Measurements from ENCODE around the gene CYP51A1. TPM values are rescaled to one million over a fixed set of nuclear protein-coding genes. Genes with fewer than 3 reads are reported as not detected.
A peak's percentile ranks its signal among the peaks of the same experiment; 100 is the strongest.

The CYP51A1 gene
- total and polyA plus RNA-seq, 2 of the 13 experiments (the other 11 are each of a cell fraction or from before 2014, with no cell fraction given): 15.4 to 260 TPM

- ChIA-PET POLR2A (interaction anchor here (0.6 to 1.5 kb wide), 7 partner anchors 10 to 393 kb away, joined by 4 to 7 read pairs (median 4); partner anchors contain the start of genes GATAD1, PEX1 and RBM48), CTCF (ENCODE audit: low intra/inter-chr PET ratio, low total read pairs) (no interaction called here)
- intact Hi-C loops (cut with micrococcal nuclease; ENCODE audit: unreplicated experiment): loop anchor here (1.0 kb wide), 1 partner anchor 392 kb away; no protein-coding TSS in a partner anchor
- TSS peak; percentile 93 for BruUV-seq (replicated peaks)
- H3K79me2 ChIP-seq (ENCODE audit: insufficient read depth, low read length): peaks cover 44% of the 10 kb centered on the region
- peak overlapping the region; percentile 98 for H3K27ac ChIP-seq (ENCODE audit: extremely low read length, insufficient read depth, low read length)
- H3K9me3 ChIP-seq (ENCODE audit: low read length): no peaks in the 10 kb centered on the region
- DNase-seq (ENCODE audit: low spot score): peak; percentile 40
- WGBS (ENCODE audit: low lambda C conversion rate): 3% methylated on average over 21 of the region's 21 CpGs
- H3K4me1 ChIP-seq (ENCODE audit: insufficient read depth, low read length): peaks cover 39% of the 10 kb centered on the region
- ATAC-seq: peak; percentile 20
- FAIRE-seq: peak; percentile 55
- H3K4me3 ChIP-seq (replicated peaks in 1 of 3; ENCODE audit: insufficient read depth in 1 of 3, low read depth in 2 of 3, low read length in 3 of 3): peak overlapping the region; percentile 95 to 100 (median 98)
- H3K4me2 ChIP-seq (ENCODE audit: low read depth, low read length): peak overlapping the region; percentile 98
- H3K9ac ChIP-seq (ENCODE audit: insufficient read depth, low read depth, low read length): peak overlapping the region; percentile 94
- peaks cover 0 to 12% of the 10 kb centered on the region in 2 experiments; a peak in 3 of 5 replicates for H3K36me3 ChIP-seq (replicated peaks in 1 of 2; ENCODE audit: control insufficient read depth in 1 of 2, insufficient read depth in 2 of 2, low read length in 2 of 2)
- in situ Hi-C loops (cut with HindIII; ENCODE audit: extremely low pct_ligation_motif_present, low pct_unique_long_range_greater_than_20kb): no loop called here
- H3K27me3 ChIP-seq (ENCODE audit: control insufficient read depth in 1 of 2, insufficient read depth in 2 of 2, low read length in 2 of 2): no peaks in the 10 kb centered on the region; a peak in 1 of 5 replicates
- no peak overlapping the region for H2AFZ ChIP-seq (ENCODE audit: low read length)
- H4K20me1 ChIP-seq (ENCODE audit: insufficient read depth, low read length): peaks cover 33% of the 10 kb centered on the region
- no peak for TF ChIP-seq MEIS2 (CRISPR knock-in tag; IDR thresholded peaks at IDR 0.05)
- no peak for TF ChIP-seq SOX13 (IDR thresholded peaks at IDR 0.05)
- TF ChIP-seq SOX13 (CRISPR knock-in tag; conservative IDR thresholded peaks at IDR 0.05 in 1 of 2, IDR thresholded peaks at IDR 0.05 in 1 of 2): 0 out of 4 replicates have a peak, but pooled peaks of 1 of the 2 experiments have one; percentile 20
- 0 out of 2 replicates have a peak, but pooled peaks have one; percentile 1 for TF ChIP-seq FOXC1 (CRISPR knock-in tag; IDR thresholded peaks at IDR 0.05; ENCODE audit: borderline replicate concordance)
- no peak for TF ChIP-seq ARHGAP35 (CRISPR knock-in tag; IDR thresholded peaks at IDR 0.05; ENCODE audit: borderline replicate concordance)
- 0 out of 2 replicates have a peak, but pooled peaks have one; percentile 24 for TF ChIP-seq GFI1 (CRISPR knock-in tag; IDR thresholded peaks at IDR 0.05; ENCODE audit: borderline replicate concordance)
- TF ChIP-seq ZNF629 (CRISPR knock-in tag; conservative IDR thresholded peaks at IDR 0.05): no peak
- TF ChIP-seq POLR2AphosphoS5 (IDR thresholded peaks at IDR 0.05; ENCODE audit: low read depth, low read length): 0 out of 2 replicates have a peak, but pooled peaks have one; percentile 5
- TF ChIP-seq ZFP36 (IDR thresholded peaks at IDR 0.05; ENCODE audit: borderline replicate concordance, low read depth, low read length, partially characterized antibody): no peak
- TF ChIP-seq MLLT10 (CRISPR knock-in tag; IDR thresholded peaks at IDR 0.05): 0 out of 2 replicates have a peak, but pooled peaks have one; percentile 46
- TF ChIP-seq HNF4A (CRISPR knock-in tag; IDR thresholded peaks at IDR 0.05): peak; percentile 30; the same call in 1 of the 2 replicates
- no peak for TF ChIP-seq ZBTB37 (CRISPR knock-in tag; IDR thresholded peaks at IDR 0.05)
- TF ChIP-seq ZNF816 (CRISPR knock-in tag; IDR thresholded peaks at IDR 0.05; ENCODE audit: borderline replicate concordance): 0 out of 2 replicates have a peak, but pooled peaks have one; percentile 70
- no peak for TF ChIP-seq MTERF4 (CRISPR knock-in tag; IDR thresholded peaks at IDR 0.05)
- 0 out of 2 replicates have a peak, but pooled peaks have one; percentile 14 for TF ChIP-seq ZNF543 (CRISPR knock-in tag; IDR thresholded peaks at IDR 0.05)
- TF ChIP-seq TBX3 (IDR thresholded peaks at IDR 0.05; ENCODE audit: borderline replicate concordance): peak; percentile 19; the same call in 1 of the 2 replicates
- TF ChIP-seq TEAD3 (CRISPR knock-in tag; optimal IDR thresholded peaks at IDR 0.05; ENCODE audit: borderline replicate concordance): peak; percentile 54
- 0 out of 2 replicates have a peak, but pooled peaks have one; percentile 4 for TF ChIP-seq ZNF136 (CRISPR knock-in tag; IDR thresholded peaks at IDR 0.05; ENCODE audit: low read depth)
- no peak for TF ChIP-seq ARID3A (IDR thresholded peaks at IDR 0.05; ENCODE audit: low read depth, low read length)
Observed at GRCh38 chr7:92135052-92135889, 994 bp upstream of the CYP51A1 start.

Measured in HepG2 (cell line).